Lower leg skin (tissue), 4 donors: ENCODE results near the gene SLC36A2. TPM values are rescaled to one million over a fixed set of nuclear protein-coding genes. Genes with fewer than 3 reads are reported as not detected.

Source experiments
- DNase-seq, 2 donors: peaks; one replicate each; pipeline ENCODE4 v3.0.0-alpha.2; 2019; ENCODE audit warnings: low spot score in 2 of 2
- H3K4me3 ChIP-seq: fragments of 200-600 bp; sonication (generic); 2 replicates; pipeline ENCODE4 v1.5.1; 2017; ENCODE audit warnings: mild to moderate bottlenecking, low read depth; ENCODE audit not compliant: poor library complexity, severe bottlenecking
- POLR2A ChIP-seq, 2 donors: fragments of 450-650 bp; IDR thresholded peaks; one replicate each; pipeline ENCODE4 v1.6.1; 2016 to 2017; ENCODE audit warnings: antibody characterized with exemption in 2 of 2, mild to moderate bottlenecking in 1 of 2, moderate library complexity in 1 of 2
- WGBS, 2 donors: methylation state at CpG; one replicate each; pipeline ENCODE4 v1.1.5; 2018; 5-methylcytosine and 5-hydroxymethylcytosine counted together
- intact Hi-C: fragments of 100-400 bp; cut with DNase I; formaldehyde crosslinking; loops from one replicate; pipeline ENCODE4 v1.15.0; 2023; ENCODE audit warnings: low total_unique reads
- total RNA-seq, 4 donors: library from RNA; depleted of rRNA; stranded (reverse); fragments of >200 nt; gene quantifications; one replicate each; pipeline ENCODE4 v1.1.0, GENCODE V29; 2016
- TF ChIP-seq, protein P1 (sequence below), 3 donors: fragments of 450-650 bp; IDR thresholded peaks; one replicate each; pipeline ENCODE4 v1.5.1; 2016; ENCODE audit warnings: antibody characterized with exemption in 3 of 3, mild to moderate bottlenecking in 3 of 3, moderate library complexity in 2 of 3

The SLC36A2 gene
- total RNA-seq, 4 donors from 2014 or later = 1.5 TPM; not detected in 3

DNA sequence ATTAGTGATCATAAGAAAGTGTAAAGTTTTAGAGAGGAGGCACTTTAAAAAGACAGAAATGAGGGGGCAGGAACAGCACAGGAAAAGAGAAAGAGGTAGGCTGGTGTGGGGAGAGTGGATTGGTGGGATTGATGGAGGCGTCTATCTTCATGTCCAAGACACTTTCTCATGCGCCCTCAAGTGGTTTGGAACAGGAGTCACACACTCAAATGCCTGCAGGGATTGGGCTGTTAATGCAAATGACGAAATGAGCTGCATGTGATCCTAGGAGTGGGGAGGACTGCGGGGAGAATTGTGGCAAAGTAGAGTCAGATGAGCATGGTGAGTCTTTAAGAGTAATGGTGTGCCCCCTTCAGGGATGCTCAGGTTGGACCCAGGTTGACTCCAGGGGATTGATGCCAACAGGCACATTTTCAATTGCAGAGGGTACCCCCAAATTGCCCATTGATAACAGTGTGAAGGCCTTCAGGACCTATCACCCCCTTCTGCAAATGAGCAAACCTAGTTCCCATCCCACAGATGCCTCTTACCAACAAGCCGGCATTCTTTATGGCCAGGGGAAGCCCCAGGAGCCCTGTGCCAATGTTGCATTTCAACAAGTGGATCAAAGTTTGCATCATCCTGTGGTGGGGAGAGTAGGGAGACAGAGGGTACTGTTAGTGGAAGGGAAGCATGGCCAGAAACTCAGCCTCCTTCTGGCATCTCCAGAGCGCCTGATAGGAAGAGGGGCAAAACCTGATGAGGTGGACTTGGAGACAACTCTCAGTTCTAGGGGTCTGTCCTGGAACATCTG, 49.1 kb downstream of the SLC36A2 start:
- no peak overlapping the region for H3K4me3 ChIP-seq
- no peak for TF ChIP-seq POLR2A (IDR thresholded peaks at IDR 0.05)
- TF ChIP-seq, protein P1, sequence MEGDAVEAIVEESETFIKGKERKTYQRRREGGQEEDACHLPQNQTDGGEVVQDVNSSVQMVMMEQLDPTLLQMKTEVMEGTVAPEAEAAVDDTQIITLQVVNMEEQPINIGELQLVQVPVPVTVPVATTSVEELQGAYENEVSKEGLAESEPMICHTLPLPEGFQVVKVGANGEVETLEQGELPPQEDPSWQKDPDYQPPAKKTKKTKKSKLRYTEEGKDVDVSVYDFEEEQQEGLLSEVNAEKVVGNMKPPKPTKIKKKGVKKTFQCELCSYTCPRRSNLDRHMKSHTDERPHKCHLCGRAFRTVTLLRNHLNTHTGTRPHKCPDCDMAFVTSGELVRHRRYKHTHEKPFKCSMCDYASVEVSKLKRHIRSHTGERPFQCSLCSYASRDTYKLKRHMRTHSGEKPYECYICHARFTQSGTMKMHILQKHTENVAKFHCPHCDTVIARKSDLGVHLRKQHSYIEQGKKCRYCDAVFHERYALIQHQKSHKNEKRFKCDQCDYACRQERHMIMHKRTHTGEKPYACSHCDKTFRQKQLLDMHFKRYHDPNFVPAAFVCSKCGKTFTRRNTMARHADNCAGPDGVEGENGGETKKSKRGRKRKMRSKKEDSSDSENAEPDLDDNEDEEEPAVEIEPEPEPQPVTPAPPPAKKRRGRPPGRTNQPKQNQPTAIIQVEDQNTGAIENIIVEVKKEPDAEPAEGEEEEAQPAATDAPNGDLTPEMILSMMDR (IDR thresholded peaks at IDR 0.05) = no peak
- intact Hi-C loops = no loop called here
- 34 to 67% methylated on average over 6 of the region's 6 CpGs for WGBS, 2 donors
- no peak for DNase-seq

GRCh38 chr5:151296974-151297373, 50.4 kb downstream of the SLC36A2 start:
- H3K4me3 ChIP-seq = no peak overlapping the region
- no peak for DNase-seq
- intact Hi-C loops = no loop called here
- TF ChIP-seq POLR2A (IDR thresholded peaks at IDR 0.05) = no peak
- TF ChIP-seq, protein P1 (IDR thresholded peaks at IDR 0.05) = no peak
- 73 to 81% methylated on average over 2 of the region's 2 CpGs for WGBS, 2 donors

GRCh38 chr5:151296478-151296830, 50.9 kb downstream of the SLC36A2 start:
- WGBS, 2 donors = 67 to 94% methylated on average over 1 of the region's 1 CpG
- DNase-seq = no peak
- intact Hi-C loops = no loop called here
- H3K4me3 ChIP-seq = no peak overlapping the region
- TF ChIP-seq, protein P1 (IDR thresholded peaks at IDR 0.05) = no peak
- TF ChIP-seq POLR2A (IDR thresholded peaks at IDR 0.05) = no peak

DNA sequence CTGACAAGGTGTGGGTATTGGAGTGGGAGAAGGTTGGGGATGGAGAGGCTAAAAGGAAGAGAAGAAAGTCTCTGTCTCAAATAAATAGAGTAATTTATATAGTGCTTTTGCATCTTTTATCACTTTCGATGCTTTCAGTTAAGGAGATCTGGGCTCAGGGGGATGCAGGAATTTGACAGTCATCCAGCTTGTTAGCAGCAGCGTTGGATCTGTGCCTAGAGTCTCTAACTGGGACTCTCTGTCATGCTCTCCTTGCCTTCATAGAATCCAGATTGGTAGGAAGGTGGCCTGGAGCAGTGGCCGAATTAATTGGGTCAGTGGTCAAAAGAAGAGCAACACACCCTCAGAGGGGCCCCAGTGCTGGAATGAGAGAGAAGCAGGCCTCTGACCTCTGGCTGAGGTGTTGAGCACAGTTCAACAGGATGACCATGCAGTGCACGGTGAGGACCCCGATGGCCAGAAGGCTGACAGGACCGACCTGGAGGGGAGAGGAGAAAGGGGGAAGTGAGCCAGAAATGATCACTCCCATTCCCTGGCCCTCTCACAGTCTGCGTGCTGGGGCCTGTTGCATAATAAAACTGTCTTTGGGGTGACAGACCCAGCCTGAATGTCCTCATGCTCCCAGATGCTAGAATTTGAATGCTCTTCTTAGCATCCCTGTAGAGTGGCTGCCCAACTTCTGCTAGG, 51.4 kb downstream of the SLC36A2 start:
- H3K4me3 ChIP-seq = no peak overlapping the region
- DNase-seq = no peak
- intact Hi-C loops = no loop called here
- TF ChIP-seq, protein P1 (IDR thresholded peaks at IDR 0.05) = no peak
- no peak for TF ChIP-seq POLR2A (IDR thresholded peaks at IDR 0.05)
- 39 to 40% methylated on average over 7 of the region's 7 CpGs for WGBS, 2 donors

DNA sequence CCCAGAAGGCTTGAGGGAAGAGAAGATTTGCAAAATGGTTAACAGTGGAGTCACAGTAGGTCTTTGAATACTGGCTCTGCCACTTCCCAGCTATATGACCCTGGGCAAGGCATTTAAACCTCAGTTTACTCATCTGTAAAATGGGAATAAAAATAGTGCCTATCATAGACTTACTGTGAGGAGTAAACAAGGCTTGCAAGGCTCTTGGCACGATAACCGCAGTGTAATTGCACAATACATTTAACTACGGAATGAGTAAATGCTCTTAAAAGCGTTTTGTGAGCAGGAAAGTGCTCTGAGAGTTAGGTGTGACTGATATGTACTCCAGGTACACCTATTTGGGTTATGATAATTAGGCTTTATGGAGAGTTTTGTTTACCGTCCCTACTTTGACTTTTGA, 52.2 kb downstream of the SLC36A2 start:
- intact Hi-C loops = no loop called here
- no peak for DNase-seq
- WGBS, 2 donors = 50 to 57% methylated on average over 5 of the region's 5 CpGs
- TF ChIP-seq, protein P1 (IDR thresholded peaks at IDR 0.05) = no peak
- TF ChIP-seq POLR2A (IDR thresholded peaks at IDR 0.05) = no peak
- no peak overlapping the region for H3K4me3 ChIP-seq
